Stimulated activated CD8-positive, alpha-beta memory T cell treated with anti-CD3 and anti-CD28 coated beads, Interleukin-15, amount 100 ng/mL, for 24 hours (primary cell): ENCODE results near the gene PLCG2.
"Not testable (repeated sequence)": the region's sequence is repeated elsewhere in the genome, so short reads cannot be mapped to it uniquely, and the experiment has no call there.

Experiments
- DNase-seq: peaks from one replicate; pipeline ENCODE4 v3.0.0-alpha.2; 2020; ENCODE audit warnings: low read depth

Gene PLCG2

DNA sequence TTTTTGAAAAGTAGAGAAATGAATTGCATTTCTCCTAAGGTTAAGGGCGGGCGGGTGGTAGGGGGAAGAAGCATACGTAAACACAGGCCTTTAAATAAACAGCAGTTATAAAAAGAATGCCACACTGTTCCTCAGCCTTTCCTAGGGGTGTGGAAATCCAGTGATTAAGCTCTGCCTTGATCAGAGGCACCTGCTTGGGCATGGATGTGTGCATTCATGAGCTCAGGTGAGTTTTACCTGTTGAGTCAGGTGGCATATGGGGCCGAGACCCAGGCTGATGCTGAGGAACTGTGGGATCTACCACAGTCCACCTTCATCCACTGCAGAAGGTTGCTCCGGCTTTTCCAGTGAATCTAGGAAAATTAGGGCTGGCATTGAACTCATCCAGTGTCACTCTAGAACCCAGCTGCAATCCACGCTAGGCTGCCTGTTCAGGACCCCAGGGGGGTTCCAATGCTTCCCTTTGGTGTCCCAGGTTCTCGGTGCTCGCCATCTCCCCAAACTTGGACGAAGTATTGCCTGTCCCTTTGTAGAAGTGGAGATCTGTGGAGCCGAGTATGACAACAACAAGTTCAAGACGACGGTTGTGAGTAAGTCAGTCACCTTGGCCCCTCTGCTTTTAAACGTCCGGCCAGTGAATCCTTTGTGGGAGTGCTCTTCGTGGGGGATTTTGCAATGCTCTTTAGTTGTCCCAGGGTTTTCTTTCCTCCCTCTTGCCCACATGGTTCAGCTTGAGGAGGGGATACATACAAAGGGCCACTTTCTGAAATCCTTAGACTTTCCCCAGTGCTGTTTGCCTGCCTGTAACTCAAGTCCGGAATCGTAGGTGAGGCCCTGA is 159.5 kb downstream of the PLCG2 start:
- no peak for DNase-seq

DNA sequence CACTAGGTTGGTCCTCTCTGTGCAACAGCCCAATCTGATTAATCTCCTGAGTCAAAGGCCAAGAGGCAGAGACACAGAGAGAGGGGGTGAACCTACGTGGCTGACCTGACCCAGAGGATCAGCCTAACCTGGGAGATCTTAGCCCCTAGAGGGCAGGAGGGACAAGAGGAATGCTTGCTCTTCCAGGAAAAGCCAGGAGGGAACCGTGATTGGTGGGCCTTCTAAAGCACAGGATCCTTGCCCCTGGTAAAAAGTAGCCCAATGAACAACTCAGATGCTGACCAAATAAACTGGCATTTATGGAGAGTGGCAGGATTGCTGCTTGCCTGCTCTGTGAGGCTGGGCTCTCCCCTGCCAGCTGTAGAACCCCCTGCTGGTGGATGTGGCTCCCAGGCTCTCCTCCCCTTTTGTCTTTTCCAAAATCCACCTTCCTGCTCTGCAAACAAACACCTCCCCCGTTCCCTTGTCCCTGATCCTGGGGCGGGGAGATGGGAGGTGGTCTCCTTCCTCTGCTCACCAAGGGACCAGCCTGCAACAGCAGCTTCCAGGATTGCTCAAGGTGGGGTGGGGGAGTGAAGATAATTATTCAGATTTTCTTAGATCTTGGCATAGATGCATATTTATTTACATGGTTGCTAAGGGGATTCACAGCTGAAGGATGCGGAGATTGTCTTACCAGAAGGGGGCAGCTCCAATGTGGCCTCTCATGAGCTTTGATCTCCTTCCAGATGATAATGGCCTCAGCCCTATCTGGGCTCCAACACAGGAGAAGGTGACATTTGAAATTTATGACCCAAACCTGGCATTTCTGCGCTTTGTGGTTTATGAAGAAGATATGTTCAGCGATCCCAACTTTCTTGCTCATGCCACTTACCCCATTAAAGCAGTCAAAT is 160.3 kb downstream of the PLCG2 start:
- DNase-seq, result no peak

DNA sequence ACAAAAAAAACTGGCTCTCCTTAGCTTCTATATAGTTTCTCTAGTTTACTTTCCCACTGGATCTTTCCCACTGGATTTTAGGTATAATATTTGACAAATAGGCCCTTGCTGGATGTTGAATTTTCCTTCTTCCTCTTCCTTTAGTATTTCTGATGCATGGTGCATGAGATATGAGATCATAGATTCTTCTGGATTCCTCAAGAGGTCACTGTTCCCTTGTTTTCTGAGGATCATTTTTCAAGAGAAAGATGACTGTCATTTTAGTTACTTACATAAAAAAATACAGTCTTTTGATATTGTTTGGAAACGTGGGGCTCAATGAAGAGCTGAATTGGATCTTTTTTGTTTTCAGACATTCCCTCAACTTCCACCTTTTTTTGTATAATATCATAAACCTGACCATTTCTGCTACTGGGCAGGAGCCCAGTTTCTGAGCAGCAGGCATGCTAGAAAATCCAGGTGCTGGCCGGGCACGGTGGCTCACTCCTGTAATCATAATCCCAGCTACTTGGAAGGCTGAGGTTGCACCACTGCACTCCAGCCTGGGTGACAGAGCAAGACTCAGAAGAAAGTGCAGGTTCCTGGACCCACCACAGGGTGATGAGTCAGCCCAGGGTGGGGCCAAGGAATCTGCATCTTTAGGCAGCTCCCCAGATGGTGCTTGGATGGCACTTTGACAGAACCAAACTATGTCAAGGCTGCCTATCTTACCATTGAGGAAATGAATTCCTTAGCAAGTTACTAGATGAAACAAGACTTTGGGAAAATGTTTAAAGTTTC is 161.9 kb downstream of the PLCG2 start:
- no peak for DNase-seq

DNA sequence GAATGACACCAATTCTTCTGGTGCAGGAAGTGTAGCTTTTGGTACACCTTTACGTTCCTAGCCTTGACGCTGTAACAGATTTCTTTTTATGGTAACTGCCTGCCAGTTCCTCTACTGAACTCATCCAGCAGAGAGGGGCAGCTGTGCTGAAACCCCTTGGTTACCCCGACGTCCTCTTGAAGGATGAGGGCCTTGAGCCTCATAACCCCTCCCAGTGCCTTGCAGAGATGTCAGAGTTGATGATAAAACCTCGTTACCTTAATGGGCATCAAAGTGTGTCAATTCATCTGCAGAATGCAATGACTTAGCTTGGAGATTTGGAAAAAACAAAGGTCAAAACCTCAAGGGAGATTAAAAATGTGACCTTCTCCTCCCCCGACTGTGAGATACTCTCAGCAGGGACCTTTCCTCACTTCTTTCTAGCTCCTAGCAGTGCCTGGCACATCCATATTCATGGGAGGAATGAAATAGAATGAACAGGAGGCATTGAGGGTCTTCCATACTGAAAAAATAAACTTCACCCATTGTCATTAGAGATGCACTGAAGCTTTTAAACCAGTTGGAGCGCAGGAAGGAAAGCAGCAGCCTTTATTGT is 163.0 kb downstream of the PLCG2 start:
- no peak for DNase-seq

DNA sequence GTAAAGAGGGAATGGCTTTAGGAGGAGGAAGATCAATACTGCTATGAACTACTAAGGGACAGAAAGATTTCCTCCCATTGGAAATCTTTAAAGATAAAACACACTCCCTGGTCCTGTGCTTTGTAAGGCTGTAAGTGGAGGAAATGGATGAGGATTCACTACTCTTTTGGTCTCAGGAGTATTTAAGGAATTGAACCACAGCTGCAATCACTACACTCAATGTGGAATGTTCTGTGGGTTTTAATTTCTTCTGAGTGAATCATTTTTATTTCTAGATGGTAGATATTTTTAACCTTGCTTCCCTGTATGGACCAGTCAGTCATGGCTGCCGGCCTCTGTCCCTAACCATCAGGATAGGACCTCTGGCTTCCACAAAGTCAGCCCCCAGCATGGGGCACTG is 166.6 kb downstream of the PLCG2 start:
- no peak for DNase-seq

DNA sequence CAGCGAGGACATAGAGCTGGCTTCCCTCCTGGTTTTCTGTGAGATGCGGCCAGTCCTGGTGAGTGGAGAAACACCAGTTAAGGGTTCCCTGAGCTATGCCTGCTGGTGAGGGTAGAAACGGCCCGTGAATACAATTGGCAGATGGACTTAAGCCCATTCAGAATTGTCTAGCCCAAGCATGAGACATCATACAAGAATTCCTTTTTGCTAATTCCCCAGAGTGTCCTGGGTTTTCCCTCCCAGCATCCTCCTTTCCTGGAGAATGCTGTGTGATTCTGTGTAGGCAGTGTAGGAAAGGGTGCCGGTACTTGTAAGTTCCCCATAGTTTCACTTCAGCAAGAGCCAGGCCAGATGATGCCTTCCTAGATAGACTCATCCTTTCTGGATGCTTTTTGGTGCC is 167.1 kb downstream of the PLCG2 start:
- DNase-seq, result no peak

DNA sequence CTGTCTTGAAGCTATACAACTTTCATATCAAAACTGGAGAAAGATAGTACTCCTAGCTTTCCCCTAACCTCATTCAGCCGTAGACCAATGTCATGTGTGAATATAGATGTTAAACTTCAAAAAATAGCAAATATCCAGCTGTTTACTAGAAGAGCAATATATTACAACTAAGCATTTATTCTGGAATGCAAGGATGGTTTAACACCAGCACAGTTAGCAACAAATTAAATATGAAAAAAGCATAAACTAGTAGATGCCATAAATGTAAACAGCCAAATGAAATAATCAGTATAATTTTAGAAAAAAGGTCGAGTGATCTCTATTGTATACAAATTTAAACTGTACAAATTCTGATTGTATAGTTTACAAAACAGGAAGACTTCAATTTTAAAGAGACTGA is 172.5 kb downstream of the PLCG2 start:
- no peak for DNase-seq

DNA sequence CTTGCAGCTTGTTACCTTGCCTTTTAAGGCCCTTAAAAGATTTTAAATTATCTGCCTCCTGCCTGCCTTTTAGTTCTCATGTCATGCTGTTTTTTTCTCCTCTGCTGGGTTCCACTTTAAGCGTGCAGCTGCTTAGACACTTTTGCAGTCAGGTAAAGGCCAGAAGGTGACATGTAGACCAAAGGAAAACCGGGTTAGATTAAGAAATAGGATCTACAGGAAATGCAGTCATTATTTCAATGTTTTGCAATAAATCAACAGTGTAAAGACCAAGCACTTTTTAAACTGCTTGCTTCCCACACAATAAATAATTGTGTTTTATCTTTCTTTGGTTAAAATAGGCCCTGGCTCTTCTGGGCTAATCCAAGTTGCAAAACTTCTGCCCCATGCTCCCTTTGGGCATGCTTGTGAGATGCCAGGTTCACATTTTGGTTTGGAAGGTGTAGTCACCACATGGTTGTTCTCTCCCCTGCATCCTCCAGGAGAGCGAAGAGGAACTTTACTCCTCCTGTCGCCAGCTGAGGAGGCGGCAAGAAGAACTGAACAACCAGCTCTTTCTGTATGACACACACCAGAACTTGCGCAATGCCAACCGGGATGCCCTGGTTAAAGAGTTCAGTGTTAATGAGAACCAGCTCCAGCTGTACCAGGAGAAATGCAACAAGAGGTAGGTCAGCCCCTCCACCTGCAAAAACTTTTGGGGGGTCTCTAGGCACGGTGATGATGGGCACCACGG is 177.3 kb downstream of the PLCG2 start:
- DNase-seq, result no peak

DNA sequence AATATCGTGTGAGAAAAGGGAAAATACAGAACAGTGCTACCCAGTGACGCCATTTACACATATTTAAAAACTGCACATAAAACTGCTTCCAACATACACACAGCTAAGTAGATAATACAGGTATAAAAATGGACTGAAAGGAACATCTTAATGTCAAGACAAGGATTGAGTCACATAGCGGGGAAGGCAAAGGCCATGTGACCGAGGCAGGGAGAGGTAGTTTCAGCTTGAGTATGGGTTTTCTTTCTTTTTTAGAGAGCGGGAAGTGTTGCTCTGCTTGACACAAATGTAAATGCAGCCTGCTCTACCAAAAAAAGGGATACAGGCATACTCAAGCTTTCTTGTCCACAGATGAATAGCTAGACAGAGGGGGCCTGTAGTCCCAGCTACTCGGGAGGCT is 185.7 kb downstream of the PLCG2 start:
- DNase-seq, result no peak

DNA sequence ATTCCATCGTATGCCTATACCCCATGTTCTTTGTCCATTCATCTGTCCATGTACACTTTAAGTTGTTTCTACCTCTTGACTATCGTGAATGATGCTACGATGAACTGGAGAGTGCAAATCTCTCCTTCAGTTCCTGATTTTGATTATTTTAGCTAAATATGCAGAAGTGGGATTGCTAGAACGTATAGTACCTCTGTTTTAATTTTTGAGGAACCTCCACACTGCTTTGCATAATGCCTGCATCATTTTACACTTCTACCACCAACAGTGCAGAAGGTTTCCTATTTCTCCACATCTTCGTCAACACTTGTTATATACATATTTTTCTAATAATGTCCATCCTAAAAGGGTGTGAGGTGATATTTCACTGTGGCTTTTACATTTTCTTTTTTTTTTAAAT is 188.3 kb downstream of the PLCG2 start:
- DNase-seq, result no peak

DNA sequence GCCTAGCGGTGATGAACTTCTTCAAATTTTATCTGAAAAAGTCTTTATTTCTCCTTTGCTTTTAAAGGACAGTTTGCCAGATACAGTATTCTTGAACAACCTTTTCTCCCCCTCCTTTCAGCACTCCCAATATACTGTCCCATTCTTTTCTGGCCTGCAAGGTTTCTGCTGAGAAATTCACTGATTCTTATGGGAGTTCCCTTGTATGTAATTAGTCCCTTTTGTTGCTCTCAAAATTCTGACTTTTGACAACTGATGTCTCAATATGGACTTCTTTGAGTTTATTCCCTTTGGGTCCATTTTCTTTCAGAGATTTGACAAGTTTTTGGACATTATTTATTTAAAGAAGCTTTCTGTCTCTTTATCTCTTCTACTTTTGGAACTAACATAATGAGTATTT is 192.8 kb downstream of the PLCG2 start:
- no peak for DNase-seq

DNA sequence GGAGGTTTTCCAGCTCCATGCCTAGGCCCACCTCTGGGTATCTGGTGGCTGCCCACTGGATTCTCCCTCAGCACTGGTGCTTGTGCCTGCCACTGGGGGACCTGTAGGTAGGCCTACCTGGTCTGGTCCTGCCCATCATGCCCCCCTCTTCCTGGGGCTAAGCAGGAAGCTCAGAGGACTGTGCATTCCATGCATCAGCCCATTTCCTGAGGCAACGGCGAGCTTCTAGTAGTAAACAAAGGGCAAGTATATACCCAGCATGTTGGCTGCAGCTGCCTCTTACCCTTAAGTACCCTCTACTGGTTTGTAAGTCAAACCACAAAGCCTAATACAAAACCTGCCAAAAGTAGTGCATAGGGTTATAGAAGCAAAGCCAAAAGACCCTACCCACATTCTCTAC is 194.6 kb downstream of the PLCG2 start:
- no peak for DNase-seq

DNA sequence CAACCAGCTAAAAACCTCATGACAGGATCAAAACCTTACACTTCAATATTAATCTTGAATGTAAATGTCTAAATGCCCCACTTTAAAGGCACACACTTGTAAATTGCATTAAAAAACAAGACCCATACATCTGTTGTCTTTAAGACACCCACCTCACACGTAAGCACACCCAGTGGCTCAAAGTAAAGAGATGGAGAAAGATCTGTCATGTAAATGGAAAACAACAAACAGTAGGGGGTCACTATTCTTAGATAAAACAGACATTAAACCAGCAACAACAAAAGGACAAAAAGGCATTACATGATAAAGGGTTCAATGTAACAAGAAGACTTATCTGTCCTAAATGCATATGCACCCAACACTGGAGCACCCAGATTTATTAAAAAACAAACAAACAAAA is 196.5 kb downstream of the PLCG2 start:
- DNase-seq, result no peak

DNA sequence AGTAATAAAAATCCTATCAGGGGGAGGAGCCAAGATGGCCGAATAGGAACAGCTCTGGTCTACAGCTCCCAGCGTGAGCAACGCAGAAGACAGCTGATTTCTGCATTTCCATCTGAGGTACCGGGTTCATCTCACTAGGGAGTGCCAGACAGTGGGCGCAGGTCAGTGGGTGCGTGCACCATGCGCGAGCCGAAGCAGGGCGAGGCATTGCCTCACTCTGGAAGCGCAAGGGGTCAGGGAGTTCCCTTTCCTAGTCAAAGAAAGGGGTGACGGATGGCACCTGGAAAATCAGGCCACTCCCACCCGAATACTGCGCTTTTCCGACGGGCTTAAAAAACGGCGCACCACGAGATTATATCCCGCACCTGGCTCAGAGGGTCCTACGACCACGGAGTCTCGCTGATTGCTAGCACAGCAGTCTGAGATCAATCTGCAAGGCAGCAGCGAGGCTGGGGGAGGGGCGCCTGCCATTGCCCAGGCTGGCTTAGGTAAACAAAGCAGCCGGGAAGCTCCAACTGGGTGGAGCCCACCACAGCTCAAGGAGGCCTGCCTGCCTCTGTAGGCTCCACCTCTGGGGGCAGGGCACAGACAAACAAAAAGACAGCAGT is 198.3 kb downstream of the PLCG2 start:
- DNase-seq, result not testable (repeated sequence)

DNA sequence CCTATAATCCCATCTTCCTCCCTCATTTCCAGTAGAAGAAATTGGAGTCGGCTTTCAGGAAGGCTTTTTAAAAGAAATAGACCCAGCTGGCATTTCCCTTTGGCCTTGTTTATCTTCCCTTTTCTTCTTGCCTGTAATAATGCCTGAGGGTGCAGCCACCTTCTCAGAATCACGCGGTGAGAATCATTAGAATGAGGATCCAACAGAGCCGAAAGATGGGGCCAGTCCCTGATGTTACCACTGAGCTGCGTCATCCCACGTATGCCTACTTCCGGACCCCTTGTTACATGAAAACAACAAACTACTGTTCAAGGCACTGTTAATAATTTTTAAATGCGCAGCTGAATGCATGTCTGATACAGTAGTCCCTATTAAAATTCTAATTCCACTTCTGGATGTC is 208.0 kb downstream of the PLCG2 start:
- DNase-seq, result no peak

DNA sequence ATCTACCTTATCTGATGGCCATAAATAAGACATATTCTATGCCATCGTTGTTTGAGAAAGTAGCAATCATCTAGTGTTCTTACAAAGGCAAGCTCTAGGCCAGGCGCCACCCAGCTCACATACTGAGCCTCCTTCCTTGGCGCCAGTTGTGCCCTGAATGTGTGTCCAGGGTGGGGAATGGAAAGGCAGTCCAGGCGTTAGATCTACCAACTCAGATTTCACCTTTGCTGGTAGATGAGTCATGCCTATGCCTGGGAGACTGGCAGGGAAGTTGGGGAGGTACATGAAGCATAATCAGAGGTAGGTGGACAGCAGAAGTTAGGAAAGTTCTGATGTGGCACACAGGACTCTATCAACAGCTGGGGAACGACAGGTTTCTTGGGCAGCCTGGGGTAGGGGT is 208.6 kb downstream of the PLCG2 start:
- DNase-seq, result no peak

DNA sequence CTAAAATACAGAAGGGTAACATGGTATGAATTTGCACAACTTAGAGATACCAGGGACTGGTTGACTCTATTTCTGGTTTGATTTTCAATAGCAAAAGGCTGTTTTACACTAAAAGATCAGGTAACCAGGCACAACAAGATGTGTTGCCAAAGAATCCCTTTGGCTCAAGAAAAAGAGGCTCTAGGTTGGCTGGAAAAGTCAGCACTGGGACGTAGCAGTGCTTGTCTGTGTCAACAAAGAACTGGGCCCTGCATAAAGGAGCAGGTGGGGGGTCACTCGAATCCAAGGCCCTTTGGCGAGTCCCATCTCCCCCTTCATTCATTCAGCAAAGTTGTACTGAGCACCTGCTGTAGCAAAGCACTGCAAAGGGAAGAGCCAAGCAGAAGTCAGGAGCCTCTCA is 213.8 kb downstream of the PLCG2 start:
- no peak for DNase-seq

DNA sequence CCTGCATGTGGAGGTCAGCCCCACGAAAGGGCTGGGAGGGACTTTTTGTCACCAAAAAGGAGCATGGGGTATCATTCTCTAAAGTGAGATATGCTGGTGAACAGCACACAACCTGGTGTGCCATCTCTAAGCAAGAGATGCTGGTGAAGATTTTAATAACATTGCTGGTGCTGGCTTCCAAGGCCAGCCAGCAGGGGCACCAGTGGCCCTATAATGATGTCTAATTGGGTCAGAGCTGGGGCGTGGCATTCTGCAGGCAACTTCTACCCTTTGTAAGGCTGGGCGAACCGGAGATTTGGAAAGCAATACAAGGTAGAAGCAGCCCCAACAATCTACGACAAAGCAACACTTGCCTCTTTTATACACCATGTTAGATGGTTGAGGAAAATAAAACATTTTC is 215.4 kb downstream of the PLCG2 start:
- DNase-seq, result no peak

DNA sequence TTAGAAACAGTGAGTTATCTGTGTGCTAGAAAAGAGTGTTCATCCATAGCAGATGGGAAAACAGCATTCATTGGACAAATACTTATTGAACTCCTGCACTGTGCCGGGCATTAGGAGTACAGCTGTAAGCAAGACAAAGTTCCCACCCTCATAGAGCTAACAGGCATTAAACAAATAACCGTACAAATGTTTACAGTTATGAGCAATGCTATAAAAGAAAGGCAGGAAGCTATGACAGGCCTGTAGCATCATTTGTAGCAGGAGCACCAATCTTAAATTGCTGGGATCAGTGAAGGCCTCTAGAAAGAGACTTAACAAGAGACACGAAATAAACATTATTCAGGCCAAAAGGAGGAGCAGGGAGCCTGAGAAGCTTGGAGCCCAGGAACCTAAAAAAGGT is 216.6 kb downstream of the PLCG2 start:
- DNase-seq, result no peak

DNA sequence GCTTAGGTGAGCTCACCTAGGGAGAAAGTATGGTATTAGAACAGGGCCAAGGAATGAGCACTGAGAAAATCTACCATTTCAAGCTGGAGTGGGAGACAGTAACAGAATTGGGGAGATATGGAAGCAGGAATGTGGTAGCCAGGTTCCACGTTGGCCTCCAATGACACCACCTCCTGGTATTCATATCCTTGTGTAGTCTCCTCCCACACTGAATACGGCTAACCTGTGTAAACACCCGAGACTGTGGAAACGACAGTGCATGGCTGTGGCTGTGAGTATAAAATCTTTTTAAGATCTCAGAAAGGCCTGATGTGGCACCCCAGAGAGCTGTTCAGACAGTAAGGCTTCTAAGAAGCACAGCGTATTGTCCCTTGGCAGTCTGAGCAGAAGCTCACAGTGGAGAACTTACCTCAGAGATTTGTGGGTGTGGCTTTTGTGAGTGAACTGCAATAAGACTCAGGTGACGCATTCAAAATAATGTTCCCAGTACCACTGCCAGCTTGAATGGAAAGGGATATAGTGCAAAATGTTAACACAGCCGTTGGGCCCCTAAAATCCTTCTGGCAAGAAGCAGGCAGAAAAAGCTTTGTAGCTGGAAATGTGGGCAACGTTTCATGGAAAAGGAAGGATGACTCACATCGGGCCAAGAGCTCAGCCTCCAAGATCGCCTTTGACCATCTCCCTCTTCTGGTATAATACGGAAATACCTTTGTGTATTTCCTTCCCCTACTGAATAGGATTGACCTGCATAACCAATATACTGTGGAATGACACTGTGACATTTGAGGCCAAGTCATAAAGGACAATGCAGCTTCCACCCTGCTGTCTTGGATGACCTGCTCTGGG is 217.8 kb downstream of the PLCG2 start:
- no peak for DNase-seq
